Glomerular endothelial cell (primary cell): ENCODE measurements around the gene PSD. TPM values are rescaled to one million over a fixed set of nuclear protein-coding genes. Genes with fewer than 3 reads are reported as not detected.

Source experiments
- DNase-seq: peaks from one replicate; pipeline ENCODE4 v3.0.0-alpha.2; 2011; ENCODE audit warnings: low read depth, low spot score; ENCODE audit errors: extremely low read depth
- total RNA-seq: library from RNA; depleted of rRNA; stranded (reverse); fragments of >200 nt; gene quantifications from 2 replicates; pipeline ENCODE4 v1.2.3, GENCODE V29; 2015

Gene PSD
- total RNA-seq, 1 donor from 2014 or later: 0.35 TPM

- peak; percentile 90 for DNase-seq
Measured at GRCh38 chr10:102420714-102421506, 2.3 kb upstream of the PSD start, which contains the start of gene FBXL15. Gene FBXL15 (plus strand): TSS chr10:102420836. CDS start chr10:102421130, 294 bp downstream.

DNA sequence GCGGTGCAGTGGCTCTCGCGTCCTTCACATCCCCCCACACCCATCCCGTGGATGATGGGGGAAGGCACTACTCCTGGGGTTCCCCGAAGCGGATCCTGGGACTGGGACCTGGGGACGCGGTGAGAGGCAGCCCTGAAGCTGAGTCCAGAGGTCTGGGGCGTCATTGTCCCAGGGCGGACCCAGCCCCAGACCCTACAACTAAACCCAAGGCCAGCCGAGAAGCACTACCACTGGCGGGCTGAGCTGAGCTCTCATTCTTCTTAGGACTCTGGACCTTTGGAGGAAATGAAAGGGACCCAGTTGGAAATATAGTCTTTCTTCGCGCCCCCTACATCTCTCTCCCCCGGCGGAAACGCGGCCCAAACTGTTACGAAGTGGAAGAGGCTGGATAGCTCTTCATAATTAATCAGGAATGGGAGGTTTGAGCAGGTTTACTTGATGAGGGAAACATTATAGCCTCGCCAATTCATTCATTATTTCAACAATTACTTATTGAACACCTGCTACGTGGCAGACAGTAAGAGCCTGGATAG is 1.7 kb upstream of the PSD start:
- DNase-seq: no peak

GRCh38 chr10:102419269-102420180 is 940 bp upstream of the PSD start:
- DNase-seq: no peak

GRCh38 chr10:102416695-102417094 is 1.9 kb downstream of the PSD start:
- no peak for DNase-seq

GRCh38 chr10:102416283-102416682 is 2.3 kb downstream of the PSD start:
- DNase-seq: no peak

- DNase-seq: no peak
Measured at GRCh38 chr10:102414749-102415148, 3.8 kb downstream of the PSD start.

GRCh38 chr10:102413806-102414561 is 4.6 kb downstream of the PSD start:
- no peak for DNase-seq

- DNase-seq: no peak
Measured at GRCh38 chr10:102413053-102413705, 5.4 kb downstream of the PSD start.

GRCh38 chr10:102412293-102412692 is 6.3 kb downstream of the PSD start:
- DNase-seq: no peak

DNA sequence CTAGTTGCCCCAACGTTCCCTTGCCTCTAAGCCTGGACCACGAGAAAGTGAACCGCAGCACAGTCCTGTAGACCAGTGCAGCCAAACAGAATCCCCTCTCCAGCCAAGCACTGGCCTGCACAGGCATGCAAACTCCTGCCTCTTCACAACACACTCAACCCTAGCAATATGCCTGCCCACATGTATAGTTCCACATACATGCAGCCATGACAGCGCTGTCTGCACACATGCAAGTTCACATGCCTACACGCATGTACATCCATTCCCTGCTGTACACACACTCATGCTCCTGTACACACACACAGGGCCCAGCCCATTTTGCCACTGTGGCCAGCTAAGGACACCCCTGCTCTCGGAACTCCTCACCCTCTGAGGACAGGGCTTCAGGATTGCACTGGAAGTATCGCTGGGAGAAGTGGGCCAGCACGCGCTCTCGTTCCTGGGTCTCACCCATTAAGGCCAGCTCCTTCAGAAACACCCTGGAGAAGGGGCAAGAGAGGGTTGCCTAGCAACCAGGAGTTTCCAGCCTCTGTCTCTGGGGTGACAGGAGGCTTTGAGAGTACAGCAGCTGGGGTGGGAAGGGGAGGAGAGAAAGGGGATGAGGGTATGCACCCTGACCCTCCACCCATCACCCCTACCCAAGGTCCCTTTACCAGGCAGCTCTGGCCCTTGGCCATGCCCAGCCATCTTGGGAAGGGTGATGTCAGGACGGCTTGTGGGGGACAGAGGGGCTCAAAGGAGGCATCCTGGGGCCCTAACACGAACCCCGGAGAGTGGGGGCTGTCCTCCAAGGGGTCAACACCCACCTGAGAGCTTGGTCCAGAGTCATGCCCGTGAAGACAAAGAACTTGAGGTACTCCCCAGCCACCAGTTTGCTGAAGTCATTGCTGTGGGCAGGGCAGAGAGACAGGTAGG is 7.0 kb downstream of the PSD start:
- no peak for DNase-seq

GRCh38 chr10:102410429-102411073 is 8.0 kb downstream of the PSD start:
- no peak for DNase-seq

- no peak for DNase-seq
Measured at GRCh38 chr10:102409604-102410428, 8.8 kb downstream of the PSD start.

GRCh38 chr10:102408728-102409603 is 9.6 kb downstream of the PSD start:
- DNase-seq: no peak

DNA sequence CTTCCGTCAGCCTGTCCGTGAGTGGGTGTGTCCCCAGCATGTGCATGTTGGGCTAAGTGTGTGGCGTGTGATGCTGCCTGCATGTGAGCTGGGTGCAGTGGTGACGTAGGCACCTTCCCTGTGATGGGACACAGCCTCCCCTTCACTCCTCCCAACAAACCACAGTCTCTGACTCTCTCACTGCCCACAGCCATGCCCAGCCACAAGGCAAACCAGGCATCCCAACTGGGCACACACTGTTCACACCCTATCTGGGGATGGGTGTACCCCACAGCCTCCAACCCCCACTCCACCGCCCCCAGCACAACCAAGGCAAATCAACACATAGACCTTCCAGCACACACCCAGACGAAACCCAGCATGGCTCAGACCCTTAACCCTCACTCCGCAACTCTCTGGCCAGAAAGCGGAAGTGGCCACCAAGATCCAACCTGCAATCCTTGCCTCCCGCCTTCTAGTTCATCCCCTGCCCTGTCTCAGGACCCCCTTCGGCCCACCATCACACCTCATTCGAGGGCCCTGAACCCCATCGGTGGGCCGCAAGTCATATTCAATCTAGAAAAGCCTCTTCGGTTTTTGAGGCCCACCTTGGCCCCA is 10.4 kb downstream of the PSD start:
- no peak for DNase-seq

- no peak for DNase-seq
Measured at GRCh38 chr10:102407425-102408130, 11.0 kb downstream of the PSD start.

GRCh38 chr10:102406815-102407214 is 11.8 kb downstream of the PSD start:
- no peak for DNase-seq
